BLaER1 treated with 17β-estradiol and CSF1 and Interleukin-3, amounts not matched to agents 10 nM and 100 nM (cell line): ENCODE measurements around the gene TUBB.
"Not testable (repeated sequence)": the region's sequence is repeated elsewhere in the genome, so short reads cannot be mapped to it uniquely, and the experiment has no call there.

Source experiments
- H3K27ac ChIP-seq, 11 experiments: shearing (Covaris generic); formaldehyde crosslinking; 2 replicates each; pipeline ENCODE4 v1.8.1; 2022
- H3K27me3 ChIP-seq, 11 experiments: shearing (Covaris generic); formaldehyde crosslinking; 2 replicates each; pipeline ENCODE4 v1.8.1; 2022
- H3K36me3 ChIP-seq, 11 experiments: shearing (Covaris generic); formaldehyde crosslinking; 2 replicates each; pipeline ENCODE4 v1.8.1; 2022
- H3K4me1 ChIP-seq, 10 experiments: shearing (Covaris generic); formaldehyde crosslinking; 2 replicates each; pipeline ENCODE4 v1.8.1; 2022
- H3K4me2 ChIP-seq, 11 experiments: shearing (Covaris generic); formaldehyde crosslinking; 2 replicates each; pipeline ENCODE4 v1.8.1; 2022
- H3K4me3 ChIP-seq, 10 experiments: shearing (Covaris generic); formaldehyde crosslinking; 2 replicates each; pipeline ENCODE4 v1.8.1; 2022
- H3K9ac ChIP-seq, 11 experiments: shearing (Covaris generic); formaldehyde crosslinking; 2 replicates each; pipeline ENCODE4 v1.8.1; 2022
- H3K9me3 ChIP-seq, 11 experiments: shearing (Covaris generic); formaldehyde crosslinking; replicated peaks in 1 of 11; 2 replicates each; pipeline ENCODE4 v1.8.1; 2022
- H4K20me1 ChIP-seq, 11 experiments: shearing (Covaris generic); formaldehyde crosslinking; 2 replicates each; pipeline ENCODE4 v1.8.1; 2022
- Cebpa-rat ChIP-seq, 11 experiments: shearing (Covaris generic); IDR thresholded peaks; 2 replicates each; pipeline ENCODE4 v1.8.1; 2022

Gene TUBB

GRCh38 chr6:30752157-30752927, 32.2 kb downstream of the TUBB start:
- no peak for TF ChIP-seq Cebpa-rat (IDR thresholded peaks at IDR 0.05)
- no peaks in the 10 kb centered on the region for H3K27me3 ChIP-seq
- H3K4me1 ChIP-seq = peaks cover 19 to 96% (median 51%) of the 10 kb centered on the region in 10 experiments
- H3K27ac ChIP-seq = peak overlapping the region; percentile 16 to 78 (median 64)
- no peaks in the 10 kb centered on the region for H4K20me1 ChIP-seq
- H3K36me3 ChIP-seq = no peaks in the 10 kb centered on the region
- peak overlapping the region in 8 of 11 experiments; percentile 19 to 61 (median 31); a peak in 8 of 22 replicates for H3K9ac ChIP-seq
- H3K4me2 ChIP-seq = peak overlapping the region; percentile 45 to 87 (median 58)
- H3K9me3 ChIP-seq = no peaks in the 10 kb centered on the region
- H3K4me3 ChIP-seq = no peak overlapping the region

- H3K4me2 ChIP-seq = peak overlapping the region in 2 of 11 experiments; percentile 53 to 76; a peak in 3 of 22 replicates
- H3K4me1 ChIP-seq = peaks cover 29 to 96% (median 48%) of the 10 kb centered on the region in 10 experiments
- no peak overlapping the region for H3K27ac ChIP-seq
- no peak for TF ChIP-seq Cebpa-rat (IDR thresholded peaks at IDR 0.05)
- H3K36me3 ChIP-seq = no peaks in the 10 kb centered on the region
- no peaks in the 10 kb centered on the region for H3K27me3 ChIP-seq
- H3K9me3 ChIP-seq = peaks cover 0 to 2% (median under 1%) of the 10 kb centered on the region in 11 experiments; a peak in 10 of 22 replicates
- no peaks in the 10 kb centered on the region for H4K20me1 ChIP-seq
- no peak overlapping the region for H3K9ac ChIP-seq
- no peak overlapping the region for H3K4me3 ChIP-seq
These were observed 34.5 kb downstream of the TUBB start for GRCh38 chr6:30754631-30755030.

DNA sequence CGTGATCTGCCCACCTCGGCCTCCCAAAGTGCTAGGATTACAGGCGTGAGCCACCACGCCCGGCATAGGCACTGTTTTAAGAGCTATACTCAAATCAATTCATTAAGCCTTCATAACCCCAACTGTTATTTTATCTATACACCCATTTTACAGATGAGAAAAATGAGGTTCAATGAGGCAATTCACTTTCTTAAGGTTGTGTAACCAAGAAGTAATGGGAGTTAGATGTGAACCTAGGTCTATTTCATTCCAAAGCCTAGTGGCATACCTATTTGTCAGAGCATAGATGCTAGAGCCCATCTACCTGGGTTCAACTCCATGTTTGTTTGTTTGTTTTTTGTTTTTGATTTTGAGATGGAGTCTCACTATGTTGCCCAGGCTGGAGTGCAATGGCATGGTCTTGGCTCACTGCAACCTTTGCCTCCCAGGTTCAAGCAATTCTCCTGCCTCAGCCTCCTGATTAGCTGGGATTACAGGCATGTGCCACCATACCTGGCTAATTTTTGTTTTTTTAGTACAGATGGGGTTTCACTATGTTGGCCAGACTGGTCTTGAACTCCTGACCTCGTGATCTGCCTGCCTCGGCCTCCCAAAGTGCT, 36.4 kb downstream of the TUBB start:
- not testable (repeated sequence) for H3K27me3 ChIP-seq, H3K36me3 ChIP-seq, H3K4me3 ChIP-seq, H3K9ac ChIP-seq, H4K20me1 ChIP-seq, H3K27ac ChIP-seq
- peak overlapping the region in 2 of 11 experiments; percentile 62 to 76; a peak in 3 of 22 replicates for H3K4me2 ChIP-seq
- H3K9me3 ChIP-seq = peaks cover 0 to 12% (median 8%) of the 10 kb centered on the region in 11 experiments; a peak in 15 of 22 replicates
- H3K4me1 ChIP-seq = peaks cover 33 to 96% (median 57%) of the 10 kb centered on the region in 10 experiments

DNA sequence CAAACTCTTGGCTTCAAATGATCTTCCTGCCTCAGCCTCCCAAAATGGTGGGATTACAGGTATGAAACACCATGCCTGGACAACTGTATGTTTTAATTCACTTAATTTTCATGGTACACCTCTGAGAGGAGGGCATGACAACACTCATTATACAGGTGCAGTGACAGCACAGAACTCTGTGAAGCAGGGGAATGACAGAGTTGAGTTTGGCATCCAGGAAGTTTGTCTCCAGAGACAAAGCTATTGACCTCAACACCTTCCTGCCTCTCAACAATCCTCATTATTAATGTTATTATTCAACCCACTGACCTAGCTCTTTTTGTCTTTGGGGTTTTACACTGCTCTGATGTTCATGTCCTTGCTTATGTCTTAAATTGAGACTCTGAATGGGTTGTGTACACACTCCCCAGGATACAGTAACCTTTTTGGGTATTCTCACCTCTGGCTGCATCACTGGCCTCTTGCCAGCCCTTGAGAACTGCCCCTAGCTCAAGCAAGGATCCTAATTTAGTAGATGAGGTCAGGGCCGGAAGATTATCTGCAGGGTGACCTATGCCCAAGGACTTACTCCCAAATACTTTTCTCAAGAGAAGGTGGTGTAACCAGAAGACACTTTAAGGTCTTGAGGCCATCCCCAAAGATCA, 37.2 kb downstream of the TUBB start:
- peak overlapping the region in 8 of 11 experiments; percentile 1 to 76 (median 12); a peak in 9 of 22 replicates for H3K4me2 ChIP-seq
- no peaks in the 10 kb centered on the region for H4K20me1 ChIP-seq
- H3K9me3 ChIP-seq = peaks cover 0 to 12% (median 8%) of the 10 kb centered on the region in 11 experiments; a peak in 15 of 22 replicates
- no peaks in the 10 kb centered on the region for H3K27me3 ChIP-seq
- no peak overlapping the region for H3K4me3 ChIP-seq
- H3K9ac ChIP-seq = peak overlapping the region in 1 of 11 experiments; percentile 7; a peak in 1 of 22 replicates
- TF ChIP-seq Cebpa-rat (IDR thresholded peaks at IDR 0.05) = no peak
- H3K36me3 ChIP-seq = no peaks in the 10 kb centered on the region
- H3K27ac ChIP-seq = peak overlapping the region in 2 of 11 experiments; percentile 74 to 78; a peak in 4 of 22 replicates
- peaks cover 27 to 96% (median 48%) of the 10 kb centered on the region in 10 experiments for H3K4me1 ChIP-seq

DNA sequence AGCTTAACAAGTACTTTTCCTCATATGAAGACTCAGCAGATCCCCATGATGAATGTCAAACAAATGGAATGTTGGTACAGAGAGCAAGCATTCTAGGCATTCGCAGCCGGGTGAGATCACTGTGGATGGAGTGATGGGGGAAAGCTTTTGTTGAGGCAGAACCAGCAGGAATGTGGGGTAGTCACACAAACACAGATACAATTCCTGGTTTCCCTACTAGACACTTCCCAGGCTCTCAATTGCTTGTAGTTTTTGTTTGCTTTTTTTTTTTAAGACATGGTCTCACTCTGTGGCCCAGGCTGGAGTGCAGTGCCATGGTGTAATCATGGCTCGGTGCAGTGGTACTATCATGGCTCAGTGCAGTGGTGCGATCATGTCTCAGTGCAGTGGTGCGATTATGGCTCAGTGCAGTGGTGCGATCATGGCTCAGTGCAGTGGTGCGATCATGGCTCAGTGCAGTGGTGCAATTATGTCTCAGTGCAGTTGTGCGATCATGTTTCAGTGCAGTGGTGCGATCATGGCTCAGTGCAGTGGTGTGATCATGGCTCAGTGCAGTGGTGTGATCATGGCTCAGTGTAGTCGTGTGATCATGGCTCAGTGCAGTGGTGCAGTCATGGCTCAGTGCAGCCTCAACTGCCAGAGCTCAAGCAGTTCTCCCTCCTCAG, 39.6 kb downstream of the TUBB start:
- H3K27ac ChIP-seq = peak overlapping the region; percentile 41 to 78 (median 67); a peak in 21 of 22 replicates
- TF ChIP-seq Cebpa-rat (IDR thresholded peaks at IDR 0.05) = peak in 1 of 11 experiments; percentile 34; a peak in 1 of 22 replicates
- H4K20me1 ChIP-seq = no peaks in the 10 kb centered on the region
- H3K4me1 ChIP-seq = peaks cover 24 to 93% (median 50%) of the 10 kb centered on the region in 10 experiments
- no peaks in the 10 kb centered on the region for H3K36me3 ChIP-seq
- H3K27me3 ChIP-seq = no peaks in the 10 kb centered on the region
- H3K4me3 ChIP-seq = peak overlapping the region in 1 of 10 experiments; percentile 12; a peak in 1 of 20 replicates
- peak overlapping the region in 2 of 11 experiments; percentile 45 to 53; a peak in 4 of 22 replicates for H3K9ac ChIP-seq
- H3K9me3 ChIP-seq = peaks cover 3 to 15% (median 10%) of the 10 kb centered on the region in 11 experiments; a peak in 16 of 22 replicates
- H3K4me2 ChIP-seq = peak overlapping the region in 10 of 11 experiments; percentile 17 to 80 (median 70); a peak in 21 of 22 replicates

DNA sequence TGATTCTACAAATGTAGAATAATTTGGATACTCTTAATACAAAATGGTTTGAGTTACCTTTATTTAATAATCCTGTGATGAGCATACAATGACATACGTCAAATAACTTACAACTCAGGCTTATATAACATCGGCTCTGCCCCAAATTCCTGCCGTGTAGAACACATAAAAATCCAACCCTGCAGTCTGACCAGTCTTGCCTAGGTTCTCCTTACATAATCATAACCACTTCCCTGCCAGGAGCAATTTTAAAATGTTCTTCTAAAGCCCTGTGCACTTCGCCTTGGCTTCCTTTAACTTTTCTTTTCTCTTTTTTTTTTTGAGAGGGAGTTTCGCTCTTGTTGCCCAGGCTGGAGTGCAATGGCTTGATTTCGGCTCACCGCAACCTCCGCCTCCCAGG, 40.4 kb downstream of the TUBB start:
- H3K36me3 ChIP-seq = no peaks in the 10 kb centered on the region
- H3K4me2 ChIP-seq = peak overlapping the region in 6 of 11 experiments; percentile 21 to 80 (median 76); a peak in 10 of 22 replicates
- H4K20me1 ChIP-seq = no peaks in the 10 kb centered on the region
- H3K27ac ChIP-seq = peak overlapping the region in 3 of 11 experiments; percentile 74 to 78 (median 75); a peak in 3 of 22 replicates
- TF ChIP-seq Cebpa-rat (IDR thresholded peaks at IDR 0.05) = no peak
- H3K4me3 ChIP-seq = no peak overlapping the region
- peak overlapping the region in 1 of 11 experiments; percentile 24; a peak in 1 of 22 replicates for H3K9ac ChIP-seq
- no peaks in the 10 kb centered on the region for H3K27me3 ChIP-seq
- H3K9me3 ChIP-seq = peaks cover 3 to 18% (median 13%) of the 10 kb centered on the region in 11 experiments; a peak in 16 of 22 replicates
- H3K4me1 ChIP-seq = peaks cover 24 to 91% (median 51%) of the 10 kb centered on the region in 10 experiments

- Histone ChIP-seq H3K4me3 (no peak overlapping the region), H3K27ac (no peak overlapping the region; a peak in 1 of 22 replicates), H3K4me1 (peaks cover 25 to 93% (median 57%) of the 10 kb centered on the region in 10 experiments), H4K20me1 (no peaks in the 10 kb centered on the region), H3K9ac (no peak overlapping the region), H3K4me2 (peak overlapping the region in 2 of 11 experiments; percentile 50 to 62; a peak in 3 of 22 replicates), H3K27me3 (no peaks in the 10 kb centered on the region), H3K36me3 (no peaks in the 10 kb centered on the region), H3K9me3 (peaks cover 3 to 18% (median 13%) of the 10 kb centered on the region in 11 experiments; a peak in 16 of 22 replicates)
- no peak for TF ChIP-seq Cebpa-rat (IDR thresholded peaks at IDR 0.05)
These were observed 41.8 kb downstream of the TUBB start for GRCh38 chr6:30761791-30762429.
